Vagina (tissue), 2 donors: ENCODE results near the gene HSPA4L. TPM values are rescaled to one million over a fixed set of nuclear protein-coding genes. Genes with fewer than 3 reads are reported as not detected.

ENCODE experiments used
- DNase-seq, 2 donors: peaks; one replicate each; pipeline ENCODE4 v3.0.0-alpha.2; 2017; ENCODE audit errors: extremely low spot score in 2 of 2
- H3K27ac ChIP-seq: fragments of 200-600 bp; sonication (generic); one replicate; pipeline ENCODE4 v1.5.1; 2019
- H3K27me3 ChIP-seq: fragments of 200-600 bp; sonication (generic); one replicate; pipeline ENCODE4 v1.5.1; 2019
- H3K36me3 ChIP-seq, 2 donors: fragments of 200-600 bp; sonication (generic); one replicate each; pipeline ENCODE4 v1.5.1; 2017 to 2019
- H3K4me1 ChIP-seq: fragments of 200-600 bp; sonication (generic); one replicate; pipeline ENCODE4 v1.5.1; 2019
- H3K4me3 ChIP-seq, 2 donors: fragments of 200-600 bp; sonication (generic); 1 replicate in 1 of 2; 2 replicates in 1 of 2; pipeline ENCODE4 v1.5.1; 2016 to 2019
- H3K9me3 ChIP-seq: fragments of 200-600 bp; sonication (generic); one replicate; pipeline ENCODE4 v1.5.1; 2019
- POLR2A ChIP-seq, 2 donors: fragments of 450-650 bp; IDR thresholded peaks; one replicate each; pipeline ENCODE4 v1.6.1; 2017; ENCODE audit warnings: antibody characterized with exemption in 2 of 2, mild to moderate bottlenecking in 2 of 2, moderate library complexity in 2 of 2
- POLR2AphosphoS5 ChIP-seq, 2 donors: sonication (generic); formaldehyde crosslinking; IDR thresholded peaks; one replicate each; pipeline ENCODE4 v1.9.0; 2017; ENCODE audit warnings: antibody characterized with exemption in 2 of 2, mild to moderate bottlenecking in 2 of 2, low read depth in 1 of 2; ENCODE audit not compliant: insufficient read depth in 1 of 2
- intact Hi-C: fragments of 100-400 bp; cut with DNase I; formaldehyde crosslinking; loops from one replicate; pipeline ENCODE4 v1.15.1; 2023
- total RNA-seq: library from RNA; depleted of rRNA; stranded (reverse); fragments of >200 nt; gene quantifications from one replicate; pipeline ENCODE4 v1.2.3, GENCODE V29; 2016
- TF ChIP-seq, protein P1 (sequence below), 3 experiments: fragments of 450-650 bp in 2 of 3; fragments of 200-600 bp in 1 of 3; sonication (generic) in 1 of 3; IDR thresholded peaks; one replicate each; pipeline ENCODE4 v1.5.1; 2017 to 2019; ENCODE audit warnings: antibody characterized with exemption in 3 of 3, mild to moderate bottlenecking in 2 of 3, moderate library complexity in 2 of 3

Gene HSPA4L
- total RNA-seq = 14.2 TPM

DNA sequence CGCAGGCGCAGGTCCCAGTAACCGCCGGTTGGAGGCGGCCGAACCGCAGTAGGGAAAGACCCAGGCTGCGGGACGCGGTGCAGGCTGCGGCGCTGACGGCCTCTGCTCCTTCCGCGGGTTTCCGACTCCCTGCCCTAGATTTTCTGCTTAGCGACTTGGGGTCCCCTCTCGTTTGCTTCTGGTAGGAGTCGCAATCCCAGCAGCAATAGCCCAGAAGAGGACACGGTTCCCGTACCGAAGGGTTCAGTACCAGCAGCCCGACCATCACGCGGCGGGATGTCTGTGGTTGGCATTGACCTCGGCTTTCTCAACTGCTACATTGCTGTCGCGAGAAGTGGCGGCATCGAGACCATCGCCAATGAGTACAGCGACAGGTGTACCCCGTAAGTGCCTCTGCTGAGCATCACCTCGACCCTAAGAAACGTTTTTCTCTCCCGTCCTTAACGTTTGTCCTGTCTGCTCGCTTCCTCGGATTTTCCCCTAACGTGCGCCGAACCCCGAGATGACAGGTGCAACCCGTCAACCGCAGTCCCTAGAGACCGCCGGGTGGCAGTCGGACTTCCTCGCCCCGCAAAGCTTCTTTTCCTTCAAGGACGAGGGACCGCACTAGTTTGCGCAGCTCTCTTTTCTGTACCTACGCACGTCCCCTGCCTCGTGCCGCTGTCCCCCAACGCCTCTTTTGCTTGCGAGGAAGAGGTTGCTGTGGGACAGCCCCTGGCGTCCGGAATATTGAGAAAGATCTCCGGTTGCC lies at the start of gene HSPA4L:
TSS of gene HSPA4L (plus strand) at position 48 of the 751 bp plus-strand sequence. CDS start at position 277, 229 bp downstream.
- peak within 1 kb of the TSS; percentile 80 for H3K27ac ChIP-seq
- intact Hi-C loops = loop anchor here (5.0 kb wide), 1 partner anchor 185 kb away; the partner anchor contains the start of genes ABHD18 and MFSD8

DNA sequence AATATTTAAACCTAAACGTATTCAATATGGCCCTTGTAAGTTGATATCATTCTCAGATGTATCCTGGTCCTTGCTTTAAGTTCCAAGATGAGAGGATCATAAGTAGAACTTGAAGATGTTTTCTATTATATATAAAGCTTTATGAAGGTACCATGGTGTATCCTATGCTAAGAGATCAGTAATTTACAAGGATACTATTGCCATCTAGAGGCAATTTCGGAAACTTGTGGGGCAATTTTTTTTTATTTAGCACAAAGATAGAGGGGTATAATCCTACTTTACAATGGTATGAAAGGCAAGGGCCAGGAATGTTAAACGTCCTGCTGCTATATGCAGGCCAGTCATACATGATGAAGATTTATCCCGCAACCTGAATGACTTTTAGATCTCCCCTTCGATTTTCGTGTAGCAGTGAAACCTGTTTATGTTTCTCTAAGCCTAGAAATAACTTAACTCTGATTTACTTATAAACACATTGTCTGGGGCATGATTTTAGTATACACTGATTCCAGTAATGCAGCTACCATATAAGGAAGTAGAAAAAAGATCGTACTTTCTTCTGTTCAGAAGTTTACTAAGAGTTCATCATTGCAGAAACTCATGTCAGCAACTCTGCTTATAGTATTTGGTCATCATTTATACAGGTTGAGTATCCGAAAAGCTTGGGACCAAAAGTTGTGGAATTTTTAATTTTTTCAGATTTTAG lies 49.3 kb upstream of the HSPA4L start:
- H3K27me3 ChIP-seq = no peaks in the 10 kb centered on the region
- DNase-seq = no peak
- intact Hi-C loops = loop anchor here (5.0 kb wide), 1 partner anchor 125 kb away; no protein-coding TSS in a partner anchor
- H3K4me3 ChIP-seq = no peak overlapping the region
- H3K4me1 ChIP-seq = no peaks in the 10 kb centered on the region
- H3K36me3 ChIP-seq = no peaks in the 10 kb centered on the region
- H3K9me3 ChIP-seq = no peaks in the 10 kb centered on the region
- TF ChIP-seq POLR2AphosphoS5 (IDR thresholded peaks at IDR 0.05; ENCODE audit: insufficient read depth in 1 of 2, low read depth in 1 of 2) (no peak), POLR2A (IDR thresholded peaks at IDR 0.05) (no peak)
- TF ChIP-seq, protein P1, sequence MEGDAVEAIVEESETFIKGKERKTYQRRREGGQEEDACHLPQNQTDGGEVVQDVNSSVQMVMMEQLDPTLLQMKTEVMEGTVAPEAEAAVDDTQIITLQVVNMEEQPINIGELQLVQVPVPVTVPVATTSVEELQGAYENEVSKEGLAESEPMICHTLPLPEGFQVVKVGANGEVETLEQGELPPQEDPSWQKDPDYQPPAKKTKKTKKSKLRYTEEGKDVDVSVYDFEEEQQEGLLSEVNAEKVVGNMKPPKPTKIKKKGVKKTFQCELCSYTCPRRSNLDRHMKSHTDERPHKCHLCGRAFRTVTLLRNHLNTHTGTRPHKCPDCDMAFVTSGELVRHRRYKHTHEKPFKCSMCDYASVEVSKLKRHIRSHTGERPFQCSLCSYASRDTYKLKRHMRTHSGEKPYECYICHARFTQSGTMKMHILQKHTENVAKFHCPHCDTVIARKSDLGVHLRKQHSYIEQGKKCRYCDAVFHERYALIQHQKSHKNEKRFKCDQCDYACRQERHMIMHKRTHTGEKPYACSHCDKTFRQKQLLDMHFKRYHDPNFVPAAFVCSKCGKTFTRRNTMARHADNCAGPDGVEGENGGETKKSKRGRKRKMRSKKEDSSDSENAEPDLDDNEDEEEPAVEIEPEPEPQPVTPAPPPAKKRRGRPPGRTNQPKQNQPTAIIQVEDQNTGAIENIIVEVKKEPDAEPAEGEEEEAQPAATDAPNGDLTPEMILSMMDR (IDR thresholded peaks at IDR 0.05) = peak; percentile 12 to 45 (median 20)
- H3K27ac ChIP-seq = no peak overlapping the region

More for the DNA sequence above, at the start of gene HSPA4L:
- no peaks in the 10 kb centered on the region for H3K4me1 ChIP-seq
- no peaks in the 10 kb centered on the region for H3K9me3 ChIP-seq
- no peaks in the 10 kb centered on the region for H3K36me3 ChIP-seq
- DNase-seq = no peak
- H3K4me3 ChIP-seq = peak within 1 kb of the TSS; percentile 67 to 68
- H3K27me3 ChIP-seq = no peaks in the 10 kb centered on the region
- TF ChIP-seq, protein P1 (IDR thresholded peaks at IDR 0.05) = peak in 1 of 3 experiments; percentile 26
- TF ChIP-seq POLR2A (IDR thresholded peaks at IDR 0.05) (peak in 1 of 2 donors; percentile 63), POLR2AphosphoS5 (IDR thresholded peaks at IDR 0.05; ENCODE audit: insufficient read depth in 1 of 2, low read depth in 1 of 2) (peak in 1 of 2 donors; percentile 77)

DNA sequence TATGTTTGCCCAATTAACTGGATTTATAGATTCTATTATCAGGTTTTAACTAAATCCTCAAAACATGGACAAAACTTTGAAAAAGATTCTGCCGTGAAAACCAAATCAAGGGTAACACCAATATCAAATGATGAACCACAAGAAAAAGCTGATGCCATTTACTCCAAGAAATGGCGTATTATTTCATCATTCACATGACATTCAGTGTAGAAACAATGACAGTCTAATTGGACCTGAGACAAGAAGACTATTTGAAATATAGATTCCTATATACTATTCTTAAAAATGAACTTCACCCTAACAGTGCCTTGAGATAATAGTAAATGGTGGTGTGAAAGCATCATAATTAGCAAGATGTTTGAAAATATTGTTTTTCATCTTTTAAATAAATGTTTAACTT lies 47.1 kb upstream of the HSPA4L start:
- no peaks in the 10 kb centered on the region for H3K36me3 ChIP-seq
- no peak for DNase-seq
- no peak overlapping the region for H3K4me3 ChIP-seq
- no peaks in the 10 kb centered on the region for H3K4me1 ChIP-seq
- TF ChIP-seq, protein P1 (IDR thresholded peaks at IDR 0.05) = no peak
- TF ChIP-seq POLR2AphosphoS5 (IDR thresholded peaks at IDR 0.05; ENCODE audit: insufficient read depth in 1 of 2, low read depth in 1 of 2) (no peak), POLR2A (IDR thresholded peaks at IDR 0.05) (no peak)
- H3K9me3 ChIP-seq = no peaks in the 10 kb centered on the region
- H3K27me3 ChIP-seq = no peaks in the 10 kb centered on the region
- intact Hi-C loops = loop anchor here (5.0 kb wide), 1 partner anchor 128 kb away; no protein-coding TSS in a partner anchor
- H3K27ac ChIP-seq = no peak overlapping the region

DNA sequence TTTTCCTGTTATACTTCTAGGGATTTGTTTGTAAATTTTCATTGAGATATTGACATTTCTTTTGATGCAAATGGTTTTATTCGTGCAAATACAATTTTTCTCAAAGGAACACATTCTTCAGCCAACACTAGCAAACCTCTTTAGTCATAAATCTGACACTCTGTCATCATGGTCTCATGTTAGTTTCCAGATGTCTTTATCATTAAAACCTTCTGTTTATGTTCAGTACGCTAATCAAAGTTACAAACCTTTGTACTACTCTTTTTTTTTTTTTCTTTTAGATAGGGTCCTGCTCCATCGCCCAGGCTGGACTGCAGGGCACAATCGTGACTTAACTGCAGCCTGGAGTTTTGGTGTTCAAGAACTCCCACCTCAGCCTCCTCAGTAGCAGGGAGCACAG lies 44.8 kb upstream of the HSPA4L start:
- no peaks in the 10 kb centered on the region for H3K27me3 ChIP-seq
- TF ChIP-seq, protein P1 (IDR thresholded peaks at IDR 0.05) = no peak
- TF ChIP-seq POLR2AphosphoS5 (IDR thresholded peaks at IDR 0.05; ENCODE audit: insufficient read depth in 1 of 2, low read depth in 1 of 2) (no peak), POLR2A (IDR thresholded peaks at IDR 0.05) (no peak)
- no peaks in the 10 kb centered on the region for H3K36me3 ChIP-seq
- H3K9me3 ChIP-seq = no peaks in the 10 kb centered on the region
- intact Hi-C loops = no loop called here
- no peak overlapping the region for H3K4me3 ChIP-seq
- no peak overlapping the region for H3K27ac ChIP-seq
- no peaks in the 10 kb centered on the region for H3K4me1 ChIP-seq
- no peak for DNase-seq
